Subcutaneous abdominal adipose tissue (tissue), 5 donors: ENCODE measurements around the gene ATP1A3.

Source experiments
- H3K27ac ChIP-seq: one replicate; pipeline ENCODE4 v1.7.0; 2013; ENCODE audit warnings: low read depth, mild to moderate bottlenecking, inconsistent platforms, low read length, moderate library complexity
- H3K27me3 ChIP-seq, 5 donors: one replicate each; pipeline ENCODE4 v1.7.0; 2013; ENCODE audit warnings: low read length in 5 of 5, inconsistent platforms in 1 of 5; ENCODE audit not compliant: control insufficient read depth in 5 of 5, insufficient read depth in 4 of 5
- H3K36me3 ChIP-seq, 5 donors: one replicate each; pipeline ENCODE4 v1.7.0; 2013; ENCODE audit warnings: low read length in 5 of 5; ENCODE audit not compliant: control insufficient read depth in 5 of 5, insufficient read depth in 5 of 5
- H3K4me1 ChIP-seq, 5 donors: one replicate each; pipeline ENCODE4 v1.7.0; 2013; ENCODE audit warnings: low read length in 5 of 5, mild to moderate bottlenecking in 3 of 5, moderate library complexity in 1 of 5; ENCODE audit not compliant: control insufficient read depth in 5 of 5, insufficient read depth in 5 of 5
- H3K4me3 ChIP-seq, 5 donors: one replicate each; pipeline ENCODE4 v1.7.0; 2013; ENCODE audit warnings: low read length in 5 of 5, low read depth in 1 of 5
- H3K9ac ChIP-seq, 5 donors: one replicate each; pipeline ENCODE4 v1.7.0; 2013; ENCODE audit warnings: low read length in 5 of 5, mild to moderate bottlenecking in 4 of 5, moderate library complexity in 3 of 5
- H3K9me3 ChIP-seq, 5 donors: one replicate each; pipeline ENCODE4 v1.7.0; 2013; ENCODE audit warnings: low read length in 5 of 5; ENCODE audit not compliant: control insufficient read depth in 5 of 5
- donor health status: healthy.
- donor health status: healthy.
- donor health status: healthy.
- donor health status: healthy.
- donor health status: healthy.

Gene ATP1A3

GRCh38 chr19:41937525-41938468 lies 56.2 kb downstream of the ATP1A3 start:
- H3K36me3 ChIP-seq = no peaks in the 10 kb centered on the region
- H3K9ac ChIP-seq = no peak overlapping the region
- H3K27me3 ChIP-seq = peaks cover 29 to 60% (median 45%) of the 10 kb centered on the region in 5 donors
- peaks cover 2 to 14% (median 9%) of the 10 kb centered on the region in 5 donors for H3K4me1 ChIP-seq
- H3K4me3 ChIP-seq = no peak overlapping the region
- H3K27ac ChIP-seq = no peak overlapping the region
- no peaks in the 10 kb centered on the region for H3K9me3 ChIP-seq

- Histone ChIP-seq H3K27me3 (peaks cover 37 to 65% (median 53%) of the 10 kb centered on the region in 5 donors), H3K27ac (no peak overlapping the region), H3K4me1 (peaks cover 2 to 15% (median 9%) of the 10 kb centered on the region in 5 donors), H3K36me3 (no peaks in the 10 kb centered on the region), H3K9me3 (no peaks in the 10 kb centered on the region), H3K4me3 (no peak overlapping the region), H3K9ac (no peak overlapping the region)
These were observed 57.1 kb downstream of the ATP1A3 start for GRCh38 chr19:41936961-41937360.

DNA sequence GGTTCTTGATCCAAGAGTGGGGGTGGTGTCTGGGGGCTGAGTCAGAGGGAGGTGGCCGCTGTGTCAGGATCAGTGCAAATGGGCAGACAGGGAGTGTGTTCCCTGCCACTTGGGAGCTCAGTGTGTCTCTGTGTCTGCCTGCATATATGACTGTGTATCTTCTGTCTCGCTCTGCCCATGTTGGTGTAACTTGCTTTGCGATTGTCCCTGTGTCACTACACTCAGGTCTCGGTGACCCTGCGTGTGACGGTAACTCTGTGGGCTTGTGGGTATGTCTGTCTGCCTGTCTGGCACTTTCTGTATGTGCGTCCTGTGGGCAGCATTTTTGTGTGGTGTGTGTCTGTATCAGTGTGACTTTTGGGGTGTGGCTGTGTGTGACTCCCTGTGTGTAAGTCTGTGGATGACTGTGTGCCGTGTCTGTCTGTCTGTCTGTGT lies 57.6 kb downstream of the ATP1A3 start:
- Histone ChIP-seq H3K27ac (no peak overlapping the region), H3K4me1 (peaks cover 2 to 15% (median 9%) of the 10 kb centered on the region in 5 donors), H3K9ac (no peak overlapping the region), H3K36me3 (no peaks in the 10 kb centered on the region), H3K27me3 (peaks cover 37 to 66% (median 57%) of the 10 kb centered on the region in 5 donors), H3K9me3 (no peaks in the 10 kb centered on the region), H3K4me3 (no peak overlapping the region)

- Histone ChIP-seq H3K4me3 (no peak overlapping the region), H3K27me3 (peaks cover 37 to 66% (median 57%) of the 10 kb centered on the region in 5 donors), H3K36me3 (no peaks in the 10 kb centered on the region), H3K9me3 (no peaks in the 10 kb centered on the region), H3K9ac (no peak overlapping the region), H3K27ac (no peak overlapping the region), H3K4me1 (peaks cover 2 to 13% (median 8%) of the 10 kb centered on the region in 5 donors)
These were observed 58.1 kb downstream of the ATP1A3 start for GRCh38 chr19:41935760-41936415.

DNA sequence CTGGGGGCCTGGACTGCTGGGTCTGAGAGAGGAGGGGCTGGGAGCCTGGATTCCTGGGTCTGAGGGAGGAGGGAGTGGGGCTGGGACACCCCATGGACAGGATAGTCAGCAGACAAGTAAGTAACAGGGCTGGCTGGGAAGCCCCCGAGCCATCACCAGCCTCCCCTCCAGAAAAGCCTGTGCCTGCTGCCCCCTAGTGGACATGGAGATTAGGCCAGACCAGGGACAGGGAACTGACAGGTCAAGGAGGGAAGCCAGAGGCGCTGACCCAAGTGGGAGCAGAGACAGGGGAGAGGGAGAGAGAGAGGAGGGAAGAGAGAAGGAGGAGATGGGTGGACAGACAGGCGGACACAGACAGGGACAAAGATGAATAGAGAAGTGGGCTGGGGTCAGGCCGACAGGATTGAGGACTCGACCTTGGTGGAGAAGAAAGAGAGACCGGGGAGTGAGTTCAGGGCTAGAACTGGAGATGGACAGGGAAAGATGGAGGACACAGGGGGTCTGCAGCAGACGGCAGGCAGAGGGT lies 59.1 kb downstream of the ATP1A3 start:
- H3K27me3 ChIP-seq = peaks cover 44 to 72% (median 61%) of the 10 kb centered on the region in 5 donors

DNA sequence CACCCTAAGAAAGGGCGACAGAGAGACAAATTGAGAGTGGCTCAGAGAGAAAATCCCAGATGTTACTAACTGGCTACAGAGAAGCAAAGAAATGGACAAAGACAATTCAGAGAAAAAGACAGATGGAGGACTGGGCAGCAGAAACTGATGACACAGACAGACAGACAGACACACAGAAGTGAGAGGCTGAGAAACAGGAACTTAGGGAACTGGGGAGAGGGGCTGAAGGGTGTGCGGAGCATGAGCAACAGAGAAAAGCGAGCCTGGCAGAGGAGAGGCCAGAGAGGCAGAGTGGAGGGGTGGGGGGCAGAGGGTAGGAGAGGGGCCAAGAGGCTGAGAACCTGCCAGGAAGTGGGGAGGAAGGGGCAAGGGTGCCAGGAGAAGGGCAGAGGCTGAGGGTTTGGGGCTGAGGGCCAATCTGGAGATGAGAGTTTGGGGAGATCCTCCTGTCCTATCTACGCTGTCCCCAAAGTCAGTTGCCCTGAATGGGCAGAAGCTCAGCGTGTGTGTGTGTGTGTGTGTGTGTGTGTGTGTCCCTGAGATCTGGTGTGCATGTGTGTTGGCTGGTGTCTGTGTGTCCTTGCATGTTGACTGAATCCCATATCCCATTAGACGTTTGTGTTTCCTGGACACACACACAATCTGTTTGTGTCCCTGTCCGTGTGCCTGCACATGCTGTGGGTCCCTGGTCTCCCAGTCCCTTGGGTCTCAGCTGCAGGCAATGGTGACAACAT lies 60.2 kb downstream of the ATP1A3 start:
- no peak overlapping the region for H3K4me3 ChIP-seq
- H3K27me3 ChIP-seq = peaks cover 45 to 78% (median 70%) of the 10 kb centered on the region in 5 donors
- H3K9ac ChIP-seq = no peak overlapping the region
- no peaks in the 10 kb centered on the region for H3K36me3 ChIP-seq
- peaks cover 0 to 10% (median 9%) of the 10 kb centered on the region in 5 donors for H3K4me1 ChIP-seq
- H3K27ac ChIP-seq = no peak overlapping the region
- no peaks in the 10 kb centered on the region for H3K9me3 ChIP-seq

More for the DNA sequence above, 59.1 kb downstream of the ATP1A3 start:
- no peak overlapping the region for H3K9ac ChIP-seq
- no peaks in the 10 kb centered on the region for H3K36me3 ChIP-seq
- no peak overlapping the region for H3K27ac ChIP-seq
- H3K4me1 ChIP-seq = peaks cover 2 to 8% (median 4%) of the 10 kb centered on the region in 5 donors
- no peaks in the 10 kb centered on the region for H3K9me3 ChIP-seq
- H3K4me3 ChIP-seq = no peak overlapping the region

- H3K9me3 ChIP-seq = no peaks in the 10 kb centered on the region
- peaks cover 2 to 17% (median 13%) of the 10 kb centered on the region in 5 donors for H3K4me1 ChIP-seq
- H3K27me3 ChIP-seq = peaks cover 45 to 83% (median 75%) of the 10 kb centered on the region in 5 donors
- no peak overlapping the region for H3K9ac ChIP-seq
- H3K36me3 ChIP-seq = no peaks in the 10 kb centered on the region
- H3K4me3 ChIP-seq = no peak overlapping the region
- no peak overlapping the region for H3K27ac ChIP-seq
These were observed 61.2 kb downstream of the ATP1A3 start for GRCh38 chr19:41932720-41933332.

DNA sequence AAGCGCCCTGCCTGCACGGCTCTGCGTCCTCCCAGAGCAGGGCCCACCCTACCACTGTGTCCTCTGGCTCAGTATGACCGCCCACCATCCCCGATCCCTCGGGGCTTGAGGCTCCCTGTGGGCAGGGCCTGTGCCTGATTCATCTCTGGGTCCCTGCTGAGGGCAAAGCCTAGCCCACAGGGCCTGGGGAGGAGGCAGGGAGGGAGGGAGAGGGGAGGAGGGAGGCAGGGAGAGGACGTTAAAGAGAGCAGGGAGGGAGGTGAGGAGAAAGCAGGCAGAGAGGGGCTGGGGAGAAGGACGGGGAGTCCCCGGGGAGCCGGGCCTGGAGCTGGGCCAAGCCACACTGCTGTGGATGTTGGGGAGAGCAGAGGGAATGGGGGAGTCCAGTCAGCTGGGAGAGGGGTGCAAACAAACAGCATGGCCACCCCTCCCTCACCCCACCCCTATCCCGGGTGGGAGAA lies 61.7 kb downstream of the ATP1A3 start:
- H3K4me3 ChIP-seq = no peak overlapping the region
- no peaks in the 10 kb centered on the region for H3K9me3 ChIP-seq
- H3K36me3 ChIP-seq = no peaks in the 10 kb centered on the region
- H3K27me3 ChIP-seq = peaks cover 48 to 82% (median 80%) of the 10 kb centered on the region in 5 donors
- no peak overlapping the region for H3K27ac ChIP-seq
- H3K4me1 ChIP-seq = peaks cover 2 to 17% (median 13%) of the 10 kb centered on the region in 5 donors
- no peak overlapping the region for H3K9ac ChIP-seq

- peaks cover 2 to 17% (median 13%) of the 10 kb centered on the region in 5 donors for H3K4me1 ChIP-seq
- H3K36me3 ChIP-seq = no peaks in the 10 kb centered on the region
- H3K27ac ChIP-seq = no peak overlapping the region
- H3K9me3 ChIP-seq = peaks cover 0 to 2% (median 0%) of the 10 kb centered on the region in 5 donors
- no peak overlapping the region for H3K9ac ChIP-seq
- H3K4me3 ChIP-seq = no peak overlapping the region
- peaks cover 56 to 84% (median 79%) of the 10 kb centered on the region in 5 donors for H3K27me3 ChIP-seq
These were observed 63.0 kb downstream of the ATP1A3 start for GRCh38 chr19:41930926-41931592.
